GM18511 (cell line): Measurements from ENCODE around the gene LRRC23.
"Not testable (repeated sequence)": the region's sequence is repeated elsewhere in the genome, so short reads cannot be mapped to it uniquely, and the experiment has no call there.

Experiments used
- ATAC-seq: cut with Tn5 transposase; IDR thresholded peaks from one replicate; pipeline ENCODE4 v1.9.1; 2021; ENCODE audit warnings: mild to moderate bottlenecking, moderate library complexity; ENCODE audit not compliant: unreplicated experiment

LRRC23 gene

GRCh38 chr12:6872073-6873048 is 32.3 kb upstream of the LRRC23 start:
- ATAC-seq, result peak; percentile 43

GRCh38 chr12:6873094-6874014 is 31.3 kb upstream of the LRRC23 start, which contains the start of gene SPSB2:
TSS of gene SPSB2 (minus strand) at chr12:6873303. CDS start at chr12:6872901, 402 bp downstream.
- peak; percentile 77 for ATAC-seq

DNA sequence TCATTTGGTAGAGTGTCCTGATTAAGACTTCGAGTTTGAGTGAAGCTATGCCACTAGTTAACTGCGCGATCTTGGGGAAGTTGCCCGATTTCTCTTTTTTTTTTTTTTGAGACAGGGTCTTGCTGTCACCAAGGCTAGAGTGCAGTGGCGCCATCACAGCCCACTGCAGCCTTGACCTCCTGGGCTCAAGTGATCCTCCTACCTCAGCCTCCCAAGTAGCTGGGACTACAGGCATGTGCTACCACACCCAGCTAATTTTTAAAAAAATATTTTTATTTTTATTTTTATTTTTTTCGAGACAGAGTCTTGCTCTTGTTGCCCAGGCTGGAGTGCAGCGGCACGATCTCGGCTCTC is 30.6 kb upstream of the LRRC23 start:
- ATAC-seq, result not testable (repeated sequence)

DNA sequence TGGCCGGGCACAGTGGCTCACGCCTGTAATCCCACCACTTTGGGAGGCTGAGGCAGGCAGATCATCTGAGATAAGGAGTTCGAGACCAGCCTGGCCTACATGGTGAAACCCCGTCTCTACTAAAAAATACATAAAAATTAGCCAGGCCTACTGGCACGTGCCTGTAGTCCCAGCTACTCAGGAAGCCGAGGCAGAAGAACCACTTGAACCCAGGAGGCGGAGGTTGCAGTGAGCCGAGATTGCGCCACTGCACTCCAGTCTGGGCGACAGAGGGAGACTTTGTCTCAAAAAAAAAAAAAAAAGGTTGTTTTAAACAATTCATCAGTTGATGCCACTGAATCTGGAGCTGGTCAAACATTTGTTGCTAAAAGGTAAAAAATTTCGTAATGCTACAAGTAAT is 24.8 kb upstream of the LRRC23 start:
- not testable (repeated sequence) for ATAC-seq

DNA sequence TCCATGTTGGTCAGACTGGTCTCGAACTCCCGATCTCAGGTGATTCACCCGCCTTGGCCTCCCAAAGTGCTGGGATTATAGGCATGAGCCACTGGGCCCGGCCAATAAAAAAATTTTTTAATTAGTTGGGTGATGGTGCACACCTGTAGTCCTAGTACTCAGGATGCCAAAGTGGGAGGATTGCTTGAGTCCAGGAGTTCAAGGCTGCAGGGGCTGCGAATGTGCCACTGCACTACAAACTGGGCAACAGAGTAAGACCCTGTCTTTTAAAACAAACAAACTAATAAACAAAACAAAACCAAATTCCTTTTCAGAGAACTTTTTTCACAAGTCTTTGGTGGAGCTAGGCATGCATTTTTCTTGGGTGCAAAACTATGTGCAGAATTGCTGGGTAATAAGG is 21.4 kb upstream of the LRRC23 start:
- ATAC-seq, result no peak

DNA sequence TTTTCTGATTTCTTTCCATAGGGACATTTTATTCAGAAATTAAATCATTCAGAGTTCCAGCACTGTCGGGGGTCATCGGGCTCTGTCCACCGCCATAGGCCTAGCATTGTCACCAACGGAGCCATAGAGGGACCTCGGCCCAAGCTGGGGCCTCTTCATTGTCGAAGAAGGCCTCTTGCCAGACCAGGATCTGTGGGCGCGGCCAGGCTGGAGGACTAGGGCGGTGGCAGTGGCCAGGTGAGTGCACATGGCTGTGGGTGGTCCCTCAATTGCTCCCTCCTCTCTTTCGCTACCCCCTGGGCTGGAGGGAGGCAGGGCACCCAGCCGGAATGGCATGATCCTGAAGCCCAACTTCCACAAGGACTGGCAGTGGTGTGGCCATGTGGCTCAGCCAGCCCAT is 20.9 kb upstream of the LRRC23 start:
- ATAC-seq, result no peak

DNA sequence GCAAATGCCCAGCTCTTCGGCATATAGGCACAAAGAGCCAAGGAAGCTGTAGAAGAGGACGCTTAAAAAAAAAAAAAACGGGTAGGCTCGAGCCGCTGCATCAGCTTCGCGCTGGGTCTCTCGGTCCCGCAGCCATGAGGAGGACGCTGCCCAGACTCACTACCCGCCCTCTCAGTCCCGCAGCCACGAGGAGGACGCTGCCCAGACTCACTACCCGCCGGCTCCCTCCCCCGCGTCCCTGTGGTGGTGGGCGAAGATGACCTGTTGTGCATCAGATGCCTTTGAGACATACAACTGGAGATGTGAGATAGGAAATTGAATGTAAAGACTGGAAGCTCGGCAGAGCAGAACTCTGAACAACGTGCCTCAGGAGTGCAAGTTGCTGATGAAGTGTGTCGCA is 20.1 kb upstream of the LRRC23 start:
- no peak for ATAC-seq

GRCh38 chr12:6886206-6886999 is 18.2 kb upstream of the LRRC23 start:
- not testable (repeated sequence) for ATAC-seq

GRCh38 chr12:6887460-6887859 is 17.2 kb upstream of the LRRC23 start:
- no peak for ATAC-seq

GRCh38 chr12:6888360-6888759 is 16.3 kb upstream of the LRRC23 start:
- ATAC-seq, result no peak

GRCh38 chr12:6888794-6889193 is 15.8 kb upstream of the LRRC23 start:
- not testable (repeated sequence) for ATAC-seq

GRCh38 chr12:6889775-6890573 is 14.6 kb upstream of the LRRC23 start:
- not testable (repeated sequence) for ATAC-seq

GRCh38 chr12:6890789-6891645 is 13.6 kb upstream of the LRRC23 start:
- peak; percentile 94 for ATAC-seq

DNA sequence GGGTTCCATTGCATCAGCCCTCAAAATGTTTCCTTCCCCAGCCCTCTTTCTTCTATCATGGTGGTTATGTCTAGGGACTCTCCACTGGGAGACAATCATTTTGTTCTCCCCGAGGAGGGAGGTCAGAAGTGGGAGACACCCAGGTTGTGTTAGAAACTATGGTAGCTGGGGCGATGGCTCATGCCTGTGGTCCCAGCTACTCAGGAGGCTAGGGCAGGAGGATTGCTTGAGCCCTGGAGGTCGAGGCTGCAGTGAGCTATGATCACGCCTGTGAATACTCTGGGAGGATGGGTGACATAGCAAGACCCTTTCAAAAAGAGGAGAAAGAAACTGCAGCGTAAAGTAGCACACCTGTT is 13.0 kb upstream of the LRRC23 start:
- ATAC-seq, result peak; percentile 15

- ATAC-seq, result not testable (repeated sequence)
Measured at GRCh38 chr12:6892683-6893082, 11.9 kb upstream of the LRRC23 start.

GRCh38 chr12:6894321-6894720 is 10.3 kb upstream of the LRRC23 start:
- no peak for ATAC-seq

DNA sequence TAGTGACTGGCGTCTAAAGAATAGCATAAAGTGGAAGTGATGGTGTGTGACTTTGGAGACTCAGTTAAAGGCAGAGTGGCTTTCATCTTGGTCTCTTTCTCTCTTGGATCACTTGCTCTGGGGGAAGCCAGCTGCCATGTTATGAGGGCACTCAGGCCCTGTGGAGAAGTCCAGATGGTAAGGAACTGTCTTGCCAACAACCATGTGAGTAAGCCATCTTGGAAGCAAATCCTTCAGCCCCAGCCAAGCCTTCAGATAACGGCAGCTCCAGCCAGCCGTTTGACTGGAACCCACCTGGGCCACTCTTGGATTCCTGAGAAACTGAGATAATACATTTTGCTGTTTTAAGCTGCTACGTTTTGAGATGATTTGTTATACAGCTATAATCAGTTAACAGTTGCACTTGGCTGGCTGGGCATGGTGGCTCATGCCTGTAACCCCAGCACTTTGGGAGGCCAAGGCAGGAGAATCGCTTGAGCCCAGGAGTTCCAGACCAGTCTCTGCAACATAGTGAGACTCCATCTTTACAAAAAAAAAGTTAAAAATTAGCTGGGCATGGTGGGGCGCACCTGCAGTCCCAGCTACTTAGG is 7.7 kb upstream of the LRRC23 start:
- no peak for ATAC-seq

DNA sequence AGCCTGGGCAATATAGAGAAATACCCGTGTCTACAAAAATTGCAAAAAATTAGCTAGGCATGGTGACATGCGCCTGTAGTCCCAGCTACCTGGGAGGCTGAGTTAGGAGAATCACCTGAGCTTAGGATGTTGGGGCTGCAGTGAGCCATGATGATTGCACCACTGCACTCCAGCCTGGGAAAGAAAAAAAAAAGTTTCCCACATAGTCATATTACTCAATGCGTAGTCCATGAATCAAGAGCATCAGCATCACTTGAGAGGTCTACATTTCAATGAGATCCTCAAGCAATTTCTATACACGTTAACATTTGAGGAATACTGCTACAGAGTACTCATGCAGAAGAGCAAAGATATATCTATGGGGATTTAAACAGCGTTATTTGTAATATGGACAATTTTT is 5.2 kb upstream of the LRRC23 start:
- no peak for ATAC-seq
